Ramos (cell line): Measurements from ENCODE around the gene HGD.
"Not testable (repeated sequence)": the region's sequence is repeated elsewhere in the genome, so short reads cannot be mapped to it uniquely, and the experiment has no call there.

Source experiments
- in situ Hi-C: fragments of 300-500 bp; cut with MboI; formaldehyde crosslinking; loops from one replicate; pipeline ENCODE4 v1.14.3; 2022; ENCODE audit warnings: low sequenced_read_pairs; ENCODE audit not compliant: unreplicated experiment

Gene HGD

DNA sequence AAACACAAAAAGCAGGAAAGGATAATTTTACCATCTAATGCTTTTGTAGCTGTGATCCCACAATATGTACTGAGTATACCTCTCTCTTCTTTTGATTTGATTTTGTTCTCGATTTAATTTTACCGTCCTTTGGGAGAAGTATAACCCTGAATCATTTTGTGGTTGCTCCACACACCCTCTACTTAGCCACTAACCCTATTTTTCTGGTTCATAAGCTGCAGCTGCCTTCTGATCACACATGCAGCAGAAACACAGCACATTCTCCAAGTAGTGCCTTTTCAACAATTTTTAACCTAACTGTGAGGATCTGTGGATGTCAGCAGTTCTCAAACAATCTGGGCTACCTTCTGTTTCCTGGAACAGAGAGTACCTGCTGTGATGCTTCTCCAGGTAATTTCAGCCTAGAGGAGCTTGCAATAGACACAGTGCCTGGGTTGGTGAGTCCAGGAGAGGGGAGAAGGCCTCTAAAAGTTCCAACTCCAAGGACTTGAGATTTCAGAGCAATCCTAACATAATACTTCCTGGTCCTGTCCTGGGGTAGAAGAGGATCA lies 40.3 kb downstream of the HGD start:
- in situ Hi-C loops: no loop called here

- in situ Hi-C loops: no loop called here
Observed at GRCh38 chr3:120640231-120640630, 41.8 kb downstream of the HGD start.

DNA sequence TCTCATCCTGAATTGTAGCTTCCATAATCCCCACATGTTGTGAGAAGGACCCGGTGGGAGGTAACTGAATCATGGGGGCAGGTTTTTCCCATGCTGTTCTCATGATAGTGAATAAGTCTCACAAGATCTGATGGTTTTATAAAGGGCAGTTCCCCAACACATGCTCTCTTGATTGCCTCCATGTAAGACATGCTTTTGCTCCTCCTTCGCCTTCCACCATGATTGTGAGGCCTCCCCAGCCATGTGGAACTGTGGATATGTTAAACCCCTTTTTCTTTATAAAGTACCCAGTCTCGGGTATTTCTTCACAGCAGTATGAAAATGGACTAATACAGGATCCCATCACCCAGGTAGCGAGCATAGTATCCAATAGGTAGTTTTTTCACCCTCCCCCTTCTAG lies 43.2 kb downstream of the HGD start:
- in situ Hi-C loops: not testable (repeated sequence)

DNA sequence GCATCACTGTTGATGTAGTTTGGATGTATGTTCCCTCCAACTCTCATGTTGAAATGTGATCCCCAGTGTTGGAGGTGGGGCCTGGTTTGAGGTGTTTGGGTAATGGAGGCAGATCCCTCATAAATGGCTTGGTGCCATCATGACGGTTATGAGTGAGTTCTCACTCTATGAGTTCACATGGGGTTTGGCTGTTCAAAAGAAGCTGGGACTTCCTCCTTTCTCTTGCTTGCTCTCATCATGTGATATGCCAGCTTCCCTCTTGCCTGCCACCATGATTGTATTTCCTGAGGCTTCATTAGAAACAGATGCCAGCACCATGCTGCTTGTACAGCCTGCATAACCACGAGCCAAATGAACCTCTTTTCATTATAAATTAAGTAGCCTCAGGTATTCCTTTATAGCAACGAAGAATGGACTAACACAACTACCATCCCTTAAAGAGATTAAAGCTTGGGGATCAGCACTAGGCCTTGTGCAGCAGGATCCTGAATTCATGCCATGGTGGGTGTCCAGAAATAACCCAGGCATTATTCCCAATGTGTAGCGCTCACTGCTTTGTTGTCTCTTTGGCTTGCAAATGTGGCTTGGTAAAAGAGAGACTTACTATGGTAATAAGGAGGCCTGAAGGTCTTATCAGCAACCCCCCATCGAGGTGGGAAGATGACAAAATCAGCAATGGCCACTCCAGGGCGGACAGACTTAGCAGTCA lies 44.0 kb downstream of the HGD start:
- in situ Hi-C loops: no loop called here

- in situ Hi-C loops: no loop called here
Observed at GRCh38 chr3:120636795-120637401, 45.1 kb downstream of the HGD start.

- in situ Hi-C loops: no loop called here
Observed at GRCh38 chr3:120634539-120634938, 47.5 kb downstream of the HGD start.

DNA sequence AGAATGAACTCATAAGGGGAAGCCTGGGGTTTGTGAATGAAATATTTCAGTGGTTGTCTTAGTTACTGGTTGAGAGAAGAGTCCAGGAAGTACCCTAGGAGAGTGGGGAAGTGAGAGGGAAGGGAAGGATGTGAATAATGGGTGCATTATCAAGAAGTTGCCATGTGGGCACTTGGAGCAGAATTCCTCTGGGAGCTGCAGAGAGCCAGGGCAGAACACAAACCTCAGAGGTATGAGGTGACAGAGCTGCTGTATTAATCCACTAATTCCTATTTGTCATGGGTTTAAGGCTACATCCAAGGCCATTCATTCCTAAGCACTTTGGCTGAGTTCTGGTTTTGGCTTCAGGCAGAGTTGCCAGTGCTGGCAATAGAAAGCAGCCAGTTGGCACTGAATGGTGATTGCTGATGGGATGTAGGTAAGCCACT lies 56.9 kb downstream of the HGD start:
- in situ Hi-C loops: no loop called here

- in situ Hi-C loops: no loop called here
Observed at GRCh38 chr3:120623727-120624093, 58.3 kb downstream of the HGD start.

DNA sequence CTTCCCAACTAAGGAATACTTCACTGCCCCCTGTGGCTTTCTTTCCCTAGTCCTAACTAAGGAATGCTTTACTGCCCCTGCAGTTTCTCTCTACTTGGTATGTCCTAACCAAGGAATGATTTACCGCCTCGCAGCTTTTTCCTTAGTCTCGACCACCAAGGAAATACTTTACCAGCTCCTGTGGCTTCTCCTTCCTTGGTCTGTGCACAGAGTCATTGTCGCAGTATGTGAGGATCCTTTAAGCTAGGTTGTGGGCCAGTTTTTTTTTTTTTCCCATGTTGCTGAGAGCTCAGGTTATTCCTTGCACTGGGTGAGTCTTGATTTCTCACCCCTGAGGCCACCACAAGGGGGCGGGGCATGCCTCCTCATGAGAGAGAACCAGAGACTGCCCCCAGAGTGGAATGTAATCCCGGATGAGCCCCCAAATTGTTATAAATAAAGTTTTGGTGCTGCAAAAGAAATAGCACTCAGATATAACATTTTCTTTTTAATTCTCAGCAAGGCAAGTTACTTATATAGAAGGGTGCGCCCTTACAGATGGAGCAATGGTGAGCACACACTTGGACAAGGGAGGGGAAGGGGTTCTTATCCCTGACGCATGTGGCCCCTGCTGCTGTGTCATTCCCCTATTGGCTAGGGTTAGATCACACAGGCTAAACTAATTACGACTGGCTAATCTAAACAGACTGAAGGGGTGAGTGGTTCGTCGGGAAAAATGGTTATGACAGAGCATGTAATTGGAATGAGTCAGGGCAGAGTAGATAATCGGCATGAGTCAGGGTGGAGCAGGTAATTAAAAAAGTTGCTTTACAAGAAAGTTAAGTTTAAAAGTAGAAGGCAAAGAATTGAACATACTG lies 58.9 kb downstream of the HGD start:
- in situ Hi-C loops: no loop called here

DNA sequence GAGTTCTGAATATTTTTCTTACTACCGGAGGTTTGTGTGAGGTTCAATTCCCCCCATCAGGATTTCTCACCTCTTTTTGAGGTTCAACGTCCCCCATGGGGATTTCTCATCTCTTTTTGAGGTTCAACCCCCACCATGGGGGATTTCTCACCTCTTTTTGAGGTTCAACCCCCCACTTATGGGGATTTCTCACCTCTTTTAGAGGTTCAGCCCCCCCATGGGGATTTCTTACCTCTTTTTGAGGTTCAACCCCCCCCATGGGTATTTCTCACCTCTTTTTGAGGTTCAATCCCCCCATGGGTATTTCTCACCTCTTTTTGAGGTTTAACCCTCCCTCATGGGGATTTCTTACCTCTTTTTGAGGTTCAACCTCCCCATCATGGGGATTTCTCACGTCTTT lies 59.6 kb downstream of the HGD start:
- in situ Hi-C loops: no loop called here

- in situ Hi-C loops: not testable (repeated sequence)
Observed at GRCh38 chr3:120616745-120617144, 65.3 kb downstream of the HGD start.

- in situ Hi-C loops: no loop called here
Observed at GRCh38 chr3:120615847-120616609, 66.0 kb downstream of the HGD start.

GRCh38 chr3:120614765-120615164 lies 67.3 kb downstream of the HGD start:
- in situ Hi-C loops: no loop called here

GRCh38 chr3:120608506-120608905 lies 73.5 kb downstream of the HGD start:
- in situ Hi-C loops: no loop called here

DNA sequence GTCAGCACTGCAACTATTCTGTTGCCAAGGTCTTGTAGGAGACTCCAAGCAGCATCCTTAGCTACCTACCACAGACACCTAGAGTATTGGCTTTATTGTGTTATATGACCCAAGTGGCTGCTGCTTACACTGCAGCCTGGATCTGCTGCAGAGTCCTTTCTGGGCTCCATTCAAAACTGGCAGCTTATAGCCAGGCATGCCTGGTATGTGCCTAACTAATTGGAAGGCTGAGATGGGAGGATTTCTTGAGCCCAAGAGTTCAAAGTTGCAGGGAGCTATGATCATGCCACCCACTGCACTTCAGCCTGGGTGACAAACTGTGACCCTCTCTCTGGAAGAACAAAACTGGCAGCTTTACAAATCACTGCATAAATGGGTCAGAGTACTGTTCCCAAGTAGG lies 77.3 kb downstream of the HGD start:
- in situ Hi-C loops: no loop called here

DNA sequence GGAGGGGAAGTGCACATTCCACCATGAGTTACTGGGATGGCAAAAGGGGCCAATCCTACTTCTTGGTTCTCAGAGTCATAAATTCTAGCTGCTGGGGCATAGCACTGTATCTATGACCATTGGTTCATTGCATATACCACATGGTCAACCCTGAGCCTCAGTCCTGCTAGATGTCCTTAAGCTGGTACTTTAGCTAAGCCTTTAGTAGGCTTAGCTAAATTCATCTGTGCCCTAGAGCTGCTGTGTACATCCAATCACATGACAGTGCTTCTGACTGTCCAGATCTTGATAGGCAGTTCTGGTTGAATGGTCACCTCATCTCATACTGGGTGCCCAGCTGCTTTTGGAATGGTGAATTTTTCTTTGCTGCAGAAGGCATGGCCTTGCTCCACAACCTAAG lies 77.7 kb downstream of the HGD start:
- in situ Hi-C loops: no loop called here

- in situ Hi-C loops: no loop called here
Observed at GRCh38 chr3:120602682-120603081, 79.4 kb downstream of the HGD start.

- in situ Hi-C loops: no loop called here
Observed at GRCh38 chr3:120601554-120601953, 80.5 kb downstream of the HGD start.

DNA sequence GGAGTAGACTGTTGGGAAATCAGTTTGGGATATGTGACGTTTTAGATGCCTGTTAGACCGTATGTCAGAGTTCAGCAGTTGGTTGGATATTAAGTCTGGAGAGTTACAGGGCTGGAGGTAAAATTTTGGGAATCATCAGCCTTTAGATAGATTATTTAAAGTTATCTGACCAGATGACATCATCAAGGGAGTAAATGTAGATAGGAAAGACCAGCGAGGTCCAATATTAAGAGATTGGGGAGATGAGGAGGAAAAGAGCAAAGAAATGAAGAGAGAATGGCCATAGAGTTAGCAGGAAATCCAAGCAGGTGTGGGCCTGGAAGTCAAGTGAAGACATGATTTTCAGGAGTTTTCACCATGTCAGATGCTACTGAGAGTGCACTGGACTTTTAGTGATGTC lies 82.8 kb downstream of the HGD start:
- in situ Hi-C loops: no loop called here

DNA sequence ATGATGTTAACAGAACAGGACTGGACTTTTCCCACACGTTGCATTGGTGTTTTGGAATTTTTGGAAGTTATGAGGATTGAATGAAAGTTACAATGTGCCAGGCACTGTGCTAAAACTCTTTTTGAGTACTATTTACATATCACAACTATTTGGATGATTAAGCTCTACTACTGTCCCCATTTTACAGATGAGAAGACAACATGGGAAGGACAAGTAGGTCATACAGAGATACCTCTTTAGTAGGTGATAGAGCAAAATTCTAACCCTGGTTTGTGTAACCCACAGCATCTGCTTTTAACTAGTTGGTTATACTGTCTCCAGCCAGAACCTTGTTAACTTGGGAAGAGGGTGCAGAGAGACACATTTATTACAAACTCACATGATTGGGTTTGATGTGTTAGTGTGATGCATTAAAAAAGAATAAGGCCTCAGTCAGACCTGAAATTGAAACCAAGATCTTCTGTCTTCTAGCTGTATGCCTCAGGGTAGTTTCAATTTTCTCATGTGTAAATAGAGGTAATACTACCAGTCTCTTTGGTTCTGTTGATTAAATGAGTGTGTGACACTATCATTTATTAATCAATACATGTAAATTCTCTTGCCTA lies 84.5 kb downstream of the HGD start:
- in situ Hi-C loops: no loop called here
